Activated CD8-positive, alpha-beta T cell treated with anti-CD3 and anti-CD28 coated beads, Interleukin-2, amount 10 ng/mL, durations not matched to agents 7 days and 5 days (primary cell): ENCODE data around the gene CDKAL1. TPM values are rescaled to one million over a fixed set of nuclear protein-coding genes. Genes with fewer than 3 reads are reported as not detected.
"Not testable (repeated sequence)": the region's sequence is repeated elsewhere in the genome, so short reads cannot be mapped to it uniquely, and the experiment has no call there.

Source experiments
- ATAC-seq: fragments of 150-1000 bp; cut with Tn5 transposase; one replicate; pipeline ENCODE4 v1.10.0; 2021; ENCODE audit warnings: moderate library complexity
- CTCF ChIA-PET: fragments of 350-600 bp; sonication (Branson Sonifier 250); formaldehyde crosslinking; loops from one replicate; lab custom pipeline; 2021; ENCODE audit warnings: antibody characterized with exemption; lab: Charles Lee
- POLR2A ChIA-PET: fragments of 350-600 bp; sonication (Branson Sonifier 250); formaldehyde crosslinking; loops from one replicate; lab custom pipeline; 2021; ENCODE audit warnings: antibody characterized with exemption; lab: Charles Lee
- DNase-seq: peaks from one replicate; pipeline ENCODE4 v3.0.0-alpha.2; 2020
- H3K27ac Mint-ChIP-seq: one replicate; pipeline ENCODE4 v1.8.0; 2021; ENCODE audit warnings: mild to moderate bottlenecking, mixed read lengths
- H3K27me3 Mint-ChIP-seq: one replicate; pipeline ENCODE4 v1.8.0; 2021; ENCODE audit warnings: low read depth, mixed read lengths
- H3K36me3 Mint-ChIP-seq: one replicate; pipeline ENCODE4 v1.8.0; 2021; ENCODE audit warnings: low read depth, mixed read lengths
- H3K4me1 Mint-ChIP-seq: one replicate; pipeline ENCODE4 v1.8.0; 2021; ENCODE audit warnings: low read depth, mixed read lengths
- H3K4me3 Mint-ChIP-seq: one replicate; pipeline ENCODE4 v1.8.0; 2021; ENCODE audit warnings: mild to moderate bottlenecking, mixed read lengths
- H3K9me3 Mint-ChIP-seq: one replicate; pipeline ENCODE4 v1.8.0; 2022; ENCODE audit warnings: mixed read lengths; ENCODE audit not compliant: insufficient read depth
- total RNA-seq, 2 experiments: library from RNA; stranded (reverse); gene quantifications; one replicate each; pipeline ENCODE4 v1.2.3, GENCODE V29; 2021

The CDKAL1 gene
- total RNA-seq, 2 experiments from 2014 or later: 24.3 to 25.2 TPM

- CTCF ChIA-PET: no interaction called here
These were observed 203.7 kb downstream of the CDKAL1 start for GRCh38 chr6:20737912-20738311.

GRCh38 chr6:20740088-20740487 is 205.8 kb downstream of the CDKAL1 start:
- Mint-ChIP-seq H3K4me3 (no peak overlapping the region), H3K27ac (no peak overlapping the region), H3K36me3 (peaks cover 30% of the 10 kb centered on the region), H3K9me3 (peaks cover 4% of the 10 kb centered on the region), H3K4me1 (no peaks in the 10 kb centered on the region), H3K27me3 (no peaks in the 10 kb centered on the region)
- no peak for DNase-seq
- ChIA-PET CTCF (no interaction called here), POLR2A (interaction anchor here (0.5 kb wide), 1 partner anchor 189 kb away, joined by 3 read pairs; no protein-coding TSS in a partner anchor)
- no peak for ATAC-seq

More at GRCh38 chr6:20737912-20738311, 203.7 kb downstream of the CDKAL1 start:
- Mint-ChIP-seq H3K4me1 (no peaks in the 10 kb centered on the region), H3K4me3 (no peak overlapping the region), H3K27me3 (no peaks in the 10 kb centered on the region), H3K36me3 (peaks cover 30% of the 10 kb centered on the region), H3K27ac (no peak overlapping the region), H3K9me3 (peaks cover 4% of the 10 kb centered on the region)
- POLR2A ChIA-PET: no interaction called here
- ATAC-seq (no peak), DNase-seq (no peak)

- CTCF ChIA-PET: no interaction called here
- Mint-ChIP-seq H3K27me3 (no peaks in the 10 kb centered on the region), H3K4me3 (no peak overlapping the region), H3K36me3 (peaks cover 29% of the 10 kb centered on the region), H3K4me1 (no peaks in the 10 kb centered on the region), H3K9me3 (peaks cover 4% of the 10 kb centered on the region), H3K27ac (no peak overlapping the region)
- DNase-seq: no peak
- ATAC-seq: no peak
- POLR2A ChIA-PET: interaction anchor here (0.5 kb wide), 1 partner anchor 190 kb away, joined by 3 read pairs; no protein-coding TSS in a partner anchor
These were observed 206.5 kb downstream of the CDKAL1 start for GRCh38 chr6:20740727-20741126.

DNA sequence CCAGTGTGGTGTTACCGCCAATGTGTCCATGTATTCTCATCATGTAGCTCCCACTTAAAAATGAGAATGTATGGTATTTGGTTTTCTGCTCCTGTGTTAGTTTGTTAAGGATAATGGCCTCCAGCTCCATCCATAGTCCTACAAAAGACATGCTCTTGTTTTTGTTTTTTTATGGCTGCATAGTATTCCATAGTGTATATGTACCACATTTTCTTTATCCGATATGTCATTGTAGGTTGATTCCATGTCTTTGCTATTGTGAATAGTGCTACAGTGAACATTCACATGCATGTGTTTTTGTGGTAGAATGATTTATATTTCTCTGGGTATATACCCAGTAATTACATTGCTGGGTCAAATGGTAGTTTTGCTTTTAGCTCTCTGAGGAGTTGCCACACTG is 207.2 kb downstream of the CDKAL1 start:
- H3K4me3 Mint-ChIP-seq: no peak overlapping the region
- DNase-seq (no peak), ATAC-seq (no peak)
- no peak overlapping the region for H3K27ac Mint-ChIP-seq
- CTCF ChIA-PET: no interaction called here
- no peaks in the 10 kb centered on the region for H3K27me3 Mint-ChIP-seq
- POLR2A ChIA-PET: no interaction called here
- H3K36me3 Mint-ChIP-seq: peaks cover 26% of the 10 kb centered on the region
- H3K9me3 Mint-ChIP-seq: peaks cover 4% of the 10 kb centered on the region
- no peaks in the 10 kb centered on the region for H3K4me1 Mint-ChIP-seq

DNA sequence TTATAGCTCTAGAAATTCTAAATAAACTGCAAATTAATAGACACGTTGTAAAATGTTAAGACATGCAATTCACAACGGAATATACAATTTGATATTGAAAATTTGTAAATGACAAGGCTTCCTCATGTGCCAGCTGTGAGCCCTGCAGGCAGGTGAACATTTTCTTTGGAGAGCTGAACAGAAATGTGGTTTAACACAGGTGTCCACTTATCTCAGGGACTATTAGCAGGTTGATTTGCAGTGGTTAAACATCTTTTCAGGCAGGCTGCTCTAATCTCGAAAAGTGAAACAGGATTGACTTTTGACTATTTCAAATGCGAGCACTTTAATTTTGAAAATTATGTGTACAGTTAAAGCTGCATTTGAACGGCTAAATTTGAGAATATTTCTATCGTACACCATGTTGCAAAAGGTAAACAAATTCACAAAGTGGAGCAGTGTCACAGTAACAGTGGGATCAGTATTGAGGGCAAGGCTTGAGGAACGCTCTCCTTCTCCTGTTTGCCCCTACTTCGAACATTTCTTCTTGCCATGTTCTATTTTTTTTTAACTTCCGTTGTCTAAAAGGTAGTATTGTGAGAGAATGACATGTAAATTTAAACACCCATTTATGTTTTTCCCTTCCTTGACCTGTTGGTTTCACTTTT is 210.8 kb downstream of the CDKAL1 start:
- Mint-ChIP-seq H3K4me1 (no peaks in the 10 kb centered on the region), H3K4me3 (no peak overlapping the region), H3K36me3 (peaks cover 20% of the 10 kb centered on the region), H3K27ac (no peak overlapping the region), H3K9me3 (peaks cover 4% of the 10 kb centered on the region), H3K27me3 (no peaks in the 10 kb centered on the region)
- no peak for ATAC-seq
- POLR2A ChIA-PET: interaction anchor here (0.5 kb wide), 1 partner anchor 15 kb away, joined by 3 read pairs; no protein-coding TSS in a partner anchor
- no peak for DNase-seq
- CTCF ChIA-PET: no interaction called here

GRCh38 chr6:20746024-20746423 is 211.8 kb downstream of the CDKAL1 start:
- Mint-ChIP-seq H3K27ac (no peak overlapping the region), H3K4me3 (no peak overlapping the region), H3K27me3 (no peaks in the 10 kb centered on the region), H3K36me3 (peaks cover 14% of the 10 kb centered on the region), H3K9me3 (peaks cover 4% of the 10 kb centered on the region), H3K4me1 (no peaks in the 10 kb centered on the region)
- DNase-seq (no peak), ATAC-seq (no peak)
- ChIA-PET POLR2A (no interaction called here), CTCF (no interaction called here)

GRCh38 chr6:20746805-20747558 is 212.7 kb downstream of the CDKAL1 start:
- H3K4me1 Mint-ChIP-seq: no peaks in the 10 kb centered on the region
- peaks cover under 1% of the 10 kb centered on the region for H3K9me3 Mint-ChIP-seq
- DNase-seq (no peak), ATAC-seq (no peak)
- no peak overlapping the region for H3K4me3 Mint-ChIP-seq
- peaks cover 6% of the 10 kb centered on the region for H3K36me3 Mint-ChIP-seq
- H3K27ac Mint-ChIP-seq: no peak overlapping the region
- POLR2A ChIA-PET: no interaction called here
- H3K27me3 Mint-ChIP-seq: no peaks in the 10 kb centered on the region
- CTCF ChIA-PET: no interaction called here

GRCh38 chr6:20747991-20748390 is 213.7 kb downstream of the CDKAL1 start:
- no peak for DNase-seq
- Mint-ChIP-seq H3K27ac (no peak overlapping the region), H3K9me3 (no peaks in the 10 kb centered on the region), H3K4me1 (no peaks in the 10 kb centered on the region), H3K27me3 (no peaks in the 10 kb centered on the region), H3K36me3 (peaks cover 4% of the 10 kb centered on the region), H3K4me3 (no peak overlapping the region)
- ChIA-PET CTCF (no interaction called here), POLR2A (no interaction called here)
- ATAC-seq: no peak

DNA sequence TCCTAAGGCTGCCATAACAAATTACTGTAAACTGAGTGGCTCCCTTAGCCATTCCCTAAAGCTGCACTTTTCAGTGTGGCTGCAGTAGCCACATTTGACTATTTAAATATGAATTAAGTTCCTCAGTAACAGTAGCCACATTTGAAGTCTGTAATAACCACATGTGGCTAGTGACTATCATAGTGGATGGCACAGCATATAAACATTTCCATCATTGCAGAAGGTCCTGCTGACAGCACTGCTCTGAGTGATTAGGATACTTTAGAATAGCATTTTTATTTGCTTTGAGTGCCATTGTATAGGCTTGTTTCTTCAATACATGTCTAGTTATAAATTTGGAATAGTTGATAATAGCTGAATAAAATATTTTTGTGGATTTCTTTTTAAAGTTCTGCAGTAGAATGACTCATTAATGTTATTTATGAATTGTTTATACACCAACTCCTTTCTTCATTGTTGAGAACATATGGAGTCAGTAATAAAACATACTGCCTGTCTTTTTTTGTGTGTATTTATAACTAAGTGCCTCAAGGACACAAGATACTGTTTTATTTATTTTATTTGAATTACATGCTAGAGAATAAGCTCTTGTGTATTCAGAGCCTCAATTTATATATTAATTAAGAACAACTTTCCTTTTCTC is 217.2 kb downstream of the CDKAL1 start:
- peaks cover 17% of the 10 kb centered on the region for H3K36me3 Mint-ChIP-seq
- CTCF ChIA-PET: no interaction called here
- H3K27ac Mint-ChIP-seq: no peak overlapping the region
- no peak for DNase-seq
- no peak overlapping the region for H3K4me3 Mint-ChIP-seq
- POLR2A ChIA-PET: interaction anchor here (0.6 kb wide), 1 partner anchor 16 kb away, joined by 3 read pairs; no protein-coding TSS in a partner anchor
- no peaks in the 10 kb centered on the region for H3K27me3 Mint-ChIP-seq
- peaks cover 1% of the 10 kb centered on the region for H3K4me1 Mint-ChIP-seq
- peaks cover 8% of the 10 kb centered on the region for H3K9me3 Mint-ChIP-seq
- ATAC-seq: no peak

DNA sequence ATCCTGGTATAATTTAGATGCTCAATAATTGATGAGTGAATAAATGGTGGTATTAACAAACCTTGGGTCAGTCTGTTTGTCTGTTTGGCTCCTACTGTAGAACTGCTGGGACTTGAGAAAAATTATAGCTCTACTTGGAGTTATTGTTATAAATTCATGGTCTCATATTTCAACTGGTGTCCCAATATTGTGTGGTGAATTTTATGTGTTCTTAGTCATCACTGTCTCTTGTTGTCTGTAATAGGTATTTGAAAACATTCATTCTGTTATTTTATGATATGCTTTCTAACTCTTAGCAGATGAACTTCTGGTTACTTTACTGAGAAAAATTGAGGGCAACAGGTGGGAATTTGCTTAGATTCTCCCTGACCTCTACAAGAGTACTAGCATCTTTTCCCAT is 221.4 kb downstream of the CDKAL1 start:
- DNase-seq: no peak
- Mint-ChIP-seq H3K27me3 (no peaks in the 10 kb centered on the region), H3K9me3 (peaks cover 8% of the 10 kb centered on the region), H3K4me3 (no peak overlapping the region), H3K27ac (no peak overlapping the region), H3K36me3 (peaks cover 21% of the 10 kb centered on the region), H3K4me1 (peaks cover 2% of the 10 kb centered on the region)
- no peak for ATAC-seq
- POLR2A ChIA-PET: no interaction called here
- CTCF ChIA-PET: no interaction called here

- peaks cover 21% of the 10 kb centered on the region for H3K36me3 Mint-ChIP-seq
- ATAC-seq, H3K27ac Mint-ChIP-seq, H3K9me3 Mint-ChIP-seq, H3K4me3 Mint-ChIP-seq, POLR2A ChIA-PET, H3K27me3 Mint-ChIP-seq, DNase-seq, H3K4me1 Mint-ChIP-seq, CTCF ChIA-PET: not testable (repeated sequence)
These were observed 222.4 kb downstream of the CDKAL1 start for GRCh38 chr6:20756584-20757147.

DNA sequence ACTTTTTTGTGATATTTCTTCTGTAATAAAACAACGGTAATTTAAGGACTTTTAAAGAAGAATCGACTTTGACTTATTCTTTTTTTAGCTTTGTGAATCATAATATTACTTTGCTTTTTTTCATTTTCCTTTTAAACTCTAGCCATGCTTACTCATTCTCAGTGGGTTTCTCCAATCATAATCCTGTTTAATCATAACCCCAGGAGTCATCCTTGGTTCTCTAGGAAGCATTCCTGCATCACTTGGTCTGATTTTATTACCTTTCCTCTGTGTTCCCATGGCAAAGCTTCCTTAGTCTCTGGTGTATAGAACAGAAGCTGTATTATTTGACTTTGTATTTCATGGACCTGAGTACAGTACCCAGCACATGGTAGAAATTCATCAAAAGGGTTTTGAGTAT is 223.5 kb downstream of the CDKAL1 start:
- H3K4me3 Mint-ChIP-seq: no peak overlapping the region
- peaks cover 21% of the 10 kb centered on the region for H3K36me3 Mint-ChIP-seq
- no peaks in the 10 kb centered on the region for H3K27me3 Mint-ChIP-seq
- ChIA-PET POLR2A (no interaction called here), CTCF (no interaction called here)
- H3K27ac Mint-ChIP-seq: no peak overlapping the region
- no peak for ATAC-seq
- DNase-seq: no peak
- peaks cover 8% of the 10 kb centered on the region for H3K9me3 Mint-ChIP-seq
- H3K4me1 Mint-ChIP-seq: peaks cover 2% of the 10 kb centered on the region
